Mucosa of rectum (tissue), 2 donors: ENCODE results near the gene PYCARD.
"Not testable (repeated sequence)": the region's sequence is repeated elsewhere in the genome, so short reads cannot be mapped to it uniquely, and the experiment has no call there.

ENCODE experiments used
- H3K27ac ChIP-seq, 2 donors: one replicate each; pipeline ENCODE4 v1.7.0; 2013; ENCODE audit warnings: inconsistent platforms in 2 of 2, low read depth in 2 of 2, low read length in 2 of 2
- H3K27me3 ChIP-seq, 2 donors: one replicate each; pipeline ENCODE4 v1.7.0; 2013; ENCODE audit warnings: low read length in 2 of 2; ENCODE audit not compliant: control insufficient read depth in 2 of 2, insufficient read depth in 2 of 2
- H3K36me3 ChIP-seq, 2 donors: one replicate each; pipeline ENCODE4 v1.7.0; 2013; ENCODE audit warnings: low read length in 2 of 2; ENCODE audit not compliant: control insufficient read depth in 2 of 2, insufficient read depth in 2 of 2
- H3K4me1 ChIP-seq, 2 donors: one replicate each; pipeline ENCODE4 v1.7.0; 2013; ENCODE audit warnings: low read length in 2 of 2, mild to moderate bottlenecking in 1 of 2; ENCODE audit not compliant: control insufficient read depth in 2 of 2, insufficient read depth in 2 of 2
- H3K4me3 ChIP-seq, 2 donors: one replicate each; pipeline ENCODE4 v1.7.0; 2013; ENCODE audit warnings: low read length in 2 of 2
- H3K9ac ChIP-seq, 2 donors: one replicate each; pipeline ENCODE4 v1.7.0; 2013; ENCODE audit warnings: low read length in 2 of 2, low read depth in 1 of 2, mild to moderate bottlenecking in 1 of 2
- H3K9me3 ChIP-seq, 2 donors: one replicate each; pipeline ENCODE4 v1.7.0; 2013; ENCODE audit warnings: low read length in 2 of 2; ENCODE audit not compliant: control insufficient read depth in 2 of 2
- donor health status: healthy.
- donor health status: Normal muscosa, but diverticular disease.

Gene PYCARD

GRCh38 chr16:31200111-31200510, 2.4 kb downstream of the PYCARD start:
- not testable (repeated sequence) for H3K9ac ChIP-seq
- peaks cover 10 to 16% of the 10 kb centered on the region in 2 donors for H3K36me3 ChIP-seq
- peaks cover 24 to 25% of the 10 kb centered on the region in 2 donors for H3K4me1 ChIP-seq

DNA sequence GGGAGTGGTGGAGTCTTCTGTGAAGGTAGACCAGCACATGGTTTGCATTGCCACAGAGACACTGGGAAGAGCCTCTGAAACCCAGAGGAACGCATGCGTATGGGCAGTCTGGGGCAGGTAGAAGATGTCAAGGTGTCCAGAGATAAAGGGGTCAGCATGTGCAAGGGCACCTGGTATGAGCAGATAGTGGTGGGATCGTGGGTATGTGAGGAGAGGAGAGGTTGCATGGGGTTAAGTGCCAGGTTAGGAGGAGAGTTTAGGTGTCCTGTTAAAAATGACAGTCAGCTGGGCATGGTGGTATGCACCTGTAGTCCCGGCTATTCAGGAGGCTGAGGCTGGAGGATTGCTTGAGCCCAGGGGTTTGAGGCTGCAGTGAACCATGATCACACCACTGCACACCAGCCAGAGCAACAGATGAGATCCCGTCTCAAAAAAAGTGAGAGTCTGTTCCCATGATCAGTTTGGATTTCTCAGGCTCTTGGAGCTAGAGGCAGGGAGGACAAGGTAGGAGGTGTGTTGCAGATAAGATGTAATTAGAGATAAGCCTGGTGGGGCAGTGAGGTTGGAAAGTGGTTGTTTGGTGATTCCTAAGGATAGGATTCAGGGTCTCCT, 3.0 kb downstream of the PYCARD start:
- Histone ChIP-seq H3K4me1 (peaks cover 24 to 25% of the 10 kb centered on the region in 2 donors), H3K36me3 (peaks cover 16 to 21% of the 10 kb centered on the region in 2 donors), H3K27ac (no peak overlapping the region), H3K9ac (no peak overlapping the region), H3K27me3 (no peaks in the 10 kb centered on the region), H3K4me3 (no peak overlapping the region), H3K9me3 (no peaks in the 10 kb centered on the region)

More at GRCh38 chr16:31200111-31200510, 2.4 kb downstream of the PYCARD start:
- H3K9me3 ChIP-seq, H3K27ac ChIP-seq, H3K4me3 ChIP-seq, H3K27me3 ChIP-seq: not testable (repeated sequence)

GRCh38 chr16:31198207-31198882, 4.2 kb downstream of the PYCARD start:
- no peak overlapping the region for H3K4me3 ChIP-seq
- H3K4me1 ChIP-seq = peaks cover 20% of the 10 kb centered on the region in 2 donors
- H3K27ac ChIP-seq = no peak overlapping the region
- peaks cover 25 to 31% of the 10 kb centered on the region in 2 donors for H3K36me3 ChIP-seq
- H3K9me3 ChIP-seq = no peaks in the 10 kb centered on the region
- H3K27me3 ChIP-seq = no peaks in the 10 kb centered on the region
- H3K9ac ChIP-seq = no peak overlapping the region

DNA sequence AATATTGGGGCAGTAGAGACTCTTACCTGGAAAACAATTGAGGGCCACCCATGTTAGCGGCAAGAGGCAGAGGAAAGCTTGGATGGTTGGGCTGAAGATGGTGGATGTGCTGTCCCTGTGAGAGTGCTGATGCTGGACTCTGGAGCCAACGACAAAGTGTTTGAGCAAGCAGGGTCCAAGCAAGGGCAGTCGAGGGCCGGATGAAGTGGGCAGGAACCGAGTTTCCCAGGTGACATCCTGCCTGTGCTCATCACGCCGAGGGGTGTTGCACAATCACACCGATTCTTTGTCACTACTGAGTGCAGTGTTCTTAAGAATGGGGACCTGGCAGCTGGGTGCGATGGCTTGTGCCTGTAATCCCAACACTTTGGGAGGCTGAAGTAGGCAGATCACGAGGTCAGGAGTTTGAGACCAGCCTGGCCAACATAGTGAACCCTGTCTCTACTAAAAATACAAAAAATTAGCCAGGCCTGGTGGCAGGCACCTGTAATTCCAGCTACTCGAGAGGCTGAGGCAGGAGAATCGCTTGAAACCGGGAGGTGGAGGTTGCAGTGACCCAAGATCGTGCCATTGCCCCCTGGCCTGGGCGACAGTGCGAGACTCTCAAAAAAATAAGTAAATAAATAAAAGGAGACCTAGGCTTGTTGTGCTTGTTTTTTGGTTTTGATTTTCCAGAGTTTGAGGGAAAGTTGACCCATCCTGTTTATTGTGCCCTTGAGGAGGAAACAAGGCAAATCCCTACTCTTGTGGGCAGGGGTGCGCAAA, 6.1 kb downstream of the PYCARD start:
- Histone ChIP-seq H3K4me1 (peaks cover 13 to 15% of the 10 kb centered on the region in 2 donors), H3K4me3 (no peak overlapping the region), H3K27me3 (no peaks in the 10 kb centered on the region), H3K9me3 (no peaks in the 10 kb centered on the region), H3K36me3 (peaks cover 41 to 49% of the 10 kb centered on the region in 2 donors), H3K27ac (no peak overlapping the region), H3K9ac (no peak overlapping the region)

GRCh38 chr16:31195861-31196260, 6.7 kb downstream of the PYCARD start:
- peaks cover 47 to 55% of the 10 kb centered on the region in 2 donors for H3K36me3 ChIP-seq
- not testable (repeated sequence) for H3K27ac ChIP-seq, H3K4me3 ChIP-seq, H3K9ac ChIP-seq, H3K4me1 ChIP-seq, H3K27me3 ChIP-seq, H3K9me3 ChIP-seq

DNA sequence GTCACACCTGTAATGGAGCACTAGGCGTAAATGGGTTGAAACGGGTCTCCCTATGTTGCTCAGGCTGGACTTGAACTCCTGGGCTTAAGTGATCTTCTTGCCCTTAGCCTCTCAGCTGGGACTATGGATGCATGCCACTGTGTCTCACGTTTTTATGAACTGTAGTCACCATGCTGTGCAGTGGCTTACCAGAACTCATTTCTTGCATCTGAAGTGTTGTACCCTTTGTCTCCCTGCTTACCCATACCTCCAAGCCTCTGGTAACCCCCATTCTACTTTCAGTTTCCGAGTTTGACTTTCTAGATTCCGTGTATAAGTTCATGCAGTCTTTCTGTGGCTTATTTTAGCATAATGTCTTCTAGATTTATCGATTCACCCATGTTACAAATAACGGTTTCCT, 7.7 kb downstream of the PYCARD start:
- Histone ChIP-seq H3K4me3 (no peak overlapping the region), H3K9me3 (no peaks in the 10 kb centered on the region), H3K36me3 (peaks cover 57 to 65% of the 10 kb centered on the region in 2 donors), H3K27ac (no peak overlapping the region), H3K27me3 (no peaks in the 10 kb centered on the region), H3K9ac (no peak overlapping the region), H3K4me1 (peaks cover 0 to 4% of the 10 kb centered on the region in 2 donors)

GRCh38 chr16:31193874-31194273, 8.7 kb downstream of the PYCARD start:
- Histone ChIP-seq H3K9ac (no peak overlapping the region), H3K4me1 (peaks cover 0 to 2% of the 10 kb centered on the region in 2 donors), H3K27ac (no peak overlapping the region), H3K4me3 (no peak overlapping the region), H3K9me3 (no peaks in the 10 kb centered on the region), H3K36me3 (peaks cover 63 to 74% of the 10 kb centered on the region in 2 donors), H3K27me3 (no peaks in the 10 kb centered on the region)

GRCh38 chr16:31192856-31193642, 9.5 kb downstream of the PYCARD start:
- Histone ChIP-seq H3K4me1 (peaks cover 0 to 2% of the 10 kb centered on the region in 2 donors), H3K9ac (no peak overlapping the region), H3K27ac (no peak overlapping the region), H3K27me3 (no peaks in the 10 kb centered on the region), H3K36me3 (peaks cover 71 to 80% of the 10 kb centered on the region in 2 donors), H3K4me3 (no peak overlapping the region), H3K9me3 (no peaks in the 10 kb centered on the region)

- peaks cover 83 to 92% of the 10 kb centered on the region in 2 donors for H3K36me3 ChIP-seq
- peaks cover 0 to 2% of the 10 kb centered on the region in 2 donors for H3K4me1 ChIP-seq
Observed at GRCh38 chr16:31191697-31192428, 10.7 kb downstream of the PYCARD start.

More at GRCh38 chr16:31191697-31192428, 10.7 kb downstream of the PYCARD start:
- Histone ChIP-seq H3K27ac (no peak overlapping the region), H3K4me3 (no peak overlapping the region), H3K27me3 (no peaks in the 10 kb centered on the region), H3K9ac (no peak overlapping the region), H3K9me3 (no peaks in the 10 kb centered on the region)
